HG03039 (cell line): ENCODE data around the gene SLC27A1.
"Not testable (repeated sequence)": the region's sequence is repeated elsewhere in the genome, so short reads cannot be mapped to it uniquely, and the experiment has no call there.

Experiments used
- ATAC-seq: cut with Tn5 transposase; IDR thresholded peaks from one replicate; pipeline ENCODE4 v1.9.1; 2021; ENCODE audit warnings: mild to moderate bottlenecking, moderate library complexity; ENCODE audit not compliant: unreplicated experiment

The SLC27A1 gene

GRCh38 chr19:17506745-17507144 is 36.4 kb downstream of the SLC27A1 start:
- no peak for ATAC-seq

- not testable (repeated sequence) for ATAC-seq
Measured at GRCh38 chr19:17508558-17508933, 38.2 kb downstream of the SLC27A1 start.

- no peak for ATAC-seq
Measured at GRCh38 chr19:17510220-17510993, 40.1 kb downstream of the SLC27A1 start.

- peak; percentile 55 for ATAC-seq
Measured at GRCh38 chr19:17511724-17512573, 41.6 kb downstream of the SLC27A1 start.

GRCh38 chr19:17512574-17512939 is 42.2 kb downstream of the SLC27A1 start:
- no peak for ATAC-seq

GRCh38 chr19:17515408-17516149 is 45.3 kb downstream of the SLC27A1 start:
- ATAC-seq, result no peak

- no peak for ATAC-seq
Measured at GRCh38 chr19:17517898-17518297, 47.6 kb downstream of the SLC27A1 start.

GRCh38 chr19:17518654-17519053 is 48.3 kb downstream of the SLC27A1 start:
- not testable (repeated sequence) for ATAC-seq

- no peak for ATAC-seq
Measured at GRCh38 chr19:17519967-17520366, 49.6 kb downstream of the SLC27A1 start.

GRCh38 chr19:17520865-17521264 is 50.5 kb downstream of the SLC27A1 start:
- no peak for ATAC-seq

GRCh38 chr19:17522988-17523872 is 52.9 kb downstream of the SLC27A1 start:
- ATAC-seq, result peak; percentile 68

GRCh38 chr19:17524651-17525050 is 54.3 kb downstream of the SLC27A1 start:
- no peak for ATAC-seq

GRCh38 chr19:17525141-17525540 is 54.8 kb downstream of the SLC27A1 start:
- ATAC-seq, result no peak

- no peak for ATAC-seq
Measured at GRCh38 chr19:17526922-17527321, 56.6 kb downstream of the SLC27A1 start.

- no peak for ATAC-seq
Measured at GRCh38 chr19:17527326-17527725, 57.0 kb downstream of the SLC27A1 start.

- no peak for ATAC-seq
Measured at GRCh38 chr19:17528610-17529009, 58.3 kb downstream of the SLC27A1 start.

- ATAC-seq, result no peak
Measured at GRCh38 chr19:17529239-17530158, 59.2 kb downstream of the SLC27A1 start.

GRCh38 chr19:17530586-17530985 is 60.3 kb downstream of the SLC27A1 start:
- no peak for ATAC-seq

- ATAC-seq, result no peak
Measured at GRCh38 chr19:17532116-17532515, 61.8 kb downstream of the SLC27A1 start.
